NOMO-1 treated with DMSO at 0.1 percent for 48 hours (cell line): ENCODE measurements around the gene PPP1R10.

ENCODE experiments used
- DNase-seq: peaks from one replicate; lab custom pipeline; 2025; ENCODE audit not compliant: unreplicated experiment; lab: John Stamatoyannopoulos, UW

The PPP1R10 gene

GRCh38 chr6:30557683-30557981 is 59.4 kb downstream of the PPP1R10 start:
- peak; percentile 55 for DNase-seq

DNA sequence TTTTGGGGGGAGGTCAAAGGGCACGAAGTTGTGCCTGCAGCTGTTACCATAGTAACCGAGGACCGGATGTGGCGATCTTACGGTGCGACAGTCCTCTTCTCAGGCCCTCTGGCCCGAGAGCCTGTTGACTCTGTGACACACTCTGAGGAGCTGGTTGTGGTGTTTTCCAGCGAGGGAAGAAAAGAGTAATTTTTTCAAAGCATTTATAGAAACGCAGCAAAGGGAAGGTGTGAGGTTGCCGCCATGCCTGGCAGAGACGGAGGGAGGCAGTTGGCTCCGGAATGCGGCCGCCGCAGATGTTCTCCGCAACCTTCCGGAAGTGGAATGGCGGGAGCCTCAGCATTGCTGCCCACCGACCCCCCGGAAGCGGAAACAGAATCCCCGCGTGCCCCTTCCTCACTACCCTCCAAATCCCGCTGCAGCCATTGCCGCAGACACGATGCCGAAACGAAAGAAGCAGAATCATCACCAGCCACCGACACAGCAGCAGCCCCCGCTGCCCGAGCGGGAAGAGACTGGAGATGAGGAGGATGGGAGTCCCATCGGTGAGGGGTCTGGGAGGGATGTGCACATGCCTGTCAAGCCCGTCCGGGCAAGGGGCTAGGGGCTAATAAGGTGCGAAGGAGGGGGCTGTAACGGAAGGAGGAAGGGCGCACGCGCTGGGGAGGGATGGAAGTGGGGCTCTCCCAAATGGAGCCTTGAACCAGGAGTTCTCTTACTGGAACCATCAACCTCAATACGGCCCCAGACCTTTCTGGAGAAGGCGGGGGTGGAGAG is 59.9 kb downstream of the PPP1R10 start, which contains the start of gene PRR3:
TSS of gene PRR3 (plus strand) at position 390 of the 777 bp plus-strand sequence. CDS start at position 440, 50 bp downstream.
- DNase-seq, result peak; percentile 91

DNA sequence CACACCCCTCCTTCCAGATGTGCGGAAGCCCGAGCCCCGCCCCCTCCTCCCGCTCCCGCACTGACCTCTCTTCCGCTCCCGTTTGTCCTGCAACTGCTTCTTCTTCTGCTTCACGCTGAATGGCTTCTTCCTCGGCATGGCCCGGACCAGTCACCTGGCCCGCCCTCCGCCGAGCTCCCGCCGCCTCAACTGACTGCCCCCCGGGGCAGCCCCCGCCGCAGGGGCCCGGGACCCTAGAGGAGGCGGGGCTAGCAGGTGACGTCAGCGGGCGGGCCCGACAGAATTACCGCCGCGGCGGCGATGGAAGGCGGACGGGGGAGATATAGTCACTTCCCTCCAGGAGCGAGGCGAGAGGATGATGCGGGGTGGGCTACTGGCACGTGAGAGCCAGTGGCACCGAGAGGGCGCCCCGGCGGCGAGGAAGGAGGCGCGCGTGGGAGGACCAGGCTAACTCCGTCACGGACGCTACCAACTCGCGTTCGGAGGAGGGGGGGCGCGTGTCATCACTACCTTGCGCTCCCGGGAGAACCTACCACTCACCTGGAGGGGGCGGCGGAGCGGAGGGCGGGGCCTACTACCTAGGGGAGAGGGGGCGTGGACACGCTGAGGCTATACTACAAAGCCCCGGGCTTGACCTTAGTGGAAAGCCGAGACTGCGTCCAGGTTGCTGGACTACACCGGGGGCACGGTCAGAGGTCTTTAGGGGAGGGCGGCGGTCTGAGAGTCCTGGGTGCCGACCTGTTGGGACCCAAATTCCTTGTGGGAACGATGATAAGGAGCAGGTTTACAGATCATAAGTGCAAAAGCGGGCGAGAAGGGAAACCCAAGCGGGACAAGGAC is 60.8 kb downstream of the PPP1R10 start, which contains the start of gene GNL1:
TSS of gene GNL1 (minus strand) at position 424 of the 840 bp plus-strand sequence. CDS start at position 138, 286 bp downstream.
- DNase-seq, result peak; percentile 86

DNA sequence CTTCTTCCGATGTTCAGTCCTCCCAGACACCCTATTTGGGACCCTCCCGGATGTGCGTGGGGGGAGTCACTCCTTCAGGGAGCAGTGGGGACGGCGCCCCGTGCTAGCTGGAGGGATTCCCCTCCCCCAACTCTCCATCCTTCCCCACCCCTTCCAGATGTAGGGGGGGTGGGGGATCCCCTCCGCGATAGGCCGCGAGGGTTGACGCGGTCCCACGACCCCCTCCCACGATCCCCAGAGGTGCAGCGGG is 61.3 kb downstream of the PPP1R10 start:
- DNase-seq, result no peak

- no peak for DNase-seq
These were observed 61.9 kb downstream of the PPP1R10 start for GRCh38 chr6:30554962-30555815.

DNA sequence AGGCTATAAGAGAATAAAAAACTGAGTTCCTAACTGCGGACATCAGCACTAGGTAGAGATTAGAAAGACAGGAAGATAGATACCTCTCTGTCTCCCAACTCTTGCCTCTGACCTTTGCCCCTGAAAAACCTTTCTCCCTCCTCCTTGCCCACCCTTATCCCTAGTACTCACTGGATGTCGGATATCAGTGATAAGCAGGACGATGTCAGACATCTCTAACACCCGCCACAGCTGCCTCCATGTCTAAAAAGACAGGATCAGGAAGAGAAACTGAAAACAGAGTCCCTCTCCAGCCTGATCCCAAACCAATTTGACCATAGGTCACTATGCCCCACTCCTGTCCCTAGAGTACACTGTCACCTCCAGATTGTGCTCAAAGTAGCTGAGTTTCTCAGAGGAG is 62.6 kb downstream of the PPP1R10 start:
- no peak for DNase-seq
